ENCODE data around the gene CERK.

DNA sequence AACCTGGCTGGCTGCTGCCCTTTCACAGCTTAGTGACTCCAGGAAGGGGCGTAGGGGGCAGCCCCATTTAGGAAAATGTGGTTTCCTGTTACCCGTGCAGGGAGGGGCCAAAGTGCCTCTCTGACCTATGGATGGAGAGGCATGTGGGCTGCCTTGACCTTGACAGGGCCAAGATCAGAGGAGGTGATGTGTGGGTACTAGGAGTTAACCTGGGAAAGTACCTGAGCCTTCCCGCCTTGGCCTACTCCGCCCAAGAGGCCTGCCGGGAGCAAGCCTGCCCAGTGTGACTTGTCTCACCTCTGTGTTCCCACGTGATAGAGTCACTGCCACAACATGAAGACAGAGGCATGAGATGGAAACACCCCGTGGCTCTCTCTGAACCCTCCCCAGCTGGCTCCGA is 84.5 kb downstream of the CERK start:
- TF ChIP-seq ZNF416 (tag by site-specific recombination; IDR thresholded peaks at IDR 0.05) (no peak), ZNF776 (tag by site-specific recombination; IDR thresholded peaks at IDR 0.05; ENCODE audit: borderline replicate concordance) (no peak), MYNN (tag by site-specific recombination; IDR thresholded peaks at IDR 0.05; ENCODE audit: borderline replicate concordance) (no peak), HOXA7 (CRISPR knock-in tag; IDR thresholded peaks at IDR 0.05; ENCODE audit: borderline replicate concordance) (no peak), ZBTB21 (tag by site-specific recombination; IDR thresholded peaks at IDR 0.05) (no peak), ZNF626 (tag by site-specific recombination; IDR thresholded peaks at IDR 0.05) (no peak), ZNF558 (tag by site-specific recombination; IDR thresholded peaks at IDR 0.05) (no peak), ZNF394 (tag by site-specific recombination; IDR thresholded peaks at IDR 0.05; ENCODE audit: borderline replicate concordance) (no peak)
- TF ChIP-seq, protein P1, sequence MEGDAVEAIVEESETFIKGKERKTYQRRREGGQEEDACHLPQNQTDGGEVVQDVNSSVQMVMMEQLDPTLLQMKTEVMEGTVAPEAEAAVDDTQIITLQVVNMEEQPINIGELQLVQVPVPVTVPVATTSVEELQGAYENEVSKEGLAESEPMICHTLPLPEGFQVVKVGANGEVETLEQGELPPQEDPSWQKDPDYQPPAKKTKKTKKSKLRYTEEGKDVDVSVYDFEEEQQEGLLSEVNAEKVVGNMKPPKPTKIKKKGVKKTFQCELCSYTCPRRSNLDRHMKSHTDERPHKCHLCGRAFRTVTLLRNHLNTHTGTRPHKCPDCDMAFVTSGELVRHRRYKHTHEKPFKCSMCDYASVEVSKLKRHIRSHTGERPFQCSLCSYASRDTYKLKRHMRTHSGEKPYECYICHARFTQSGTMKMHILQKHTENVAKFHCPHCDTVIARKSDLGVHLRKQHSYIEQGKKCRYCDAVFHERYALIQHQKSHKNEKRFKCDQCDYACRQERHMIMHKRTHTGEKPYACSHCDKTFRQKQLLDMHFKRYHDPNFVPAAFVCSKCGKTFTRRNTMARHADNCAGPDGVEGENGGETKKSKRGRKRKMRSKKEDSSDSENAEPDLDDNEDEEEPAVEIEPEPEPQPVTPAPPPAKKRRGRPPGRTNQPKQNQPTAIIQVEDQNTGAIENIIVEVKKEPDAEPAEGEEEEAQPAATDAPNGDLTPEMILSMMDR (tag by site-specific recombination; IDR thresholded peaks at IDR 0.05), result no peak
- TF ChIP-seq, protein P2, sequence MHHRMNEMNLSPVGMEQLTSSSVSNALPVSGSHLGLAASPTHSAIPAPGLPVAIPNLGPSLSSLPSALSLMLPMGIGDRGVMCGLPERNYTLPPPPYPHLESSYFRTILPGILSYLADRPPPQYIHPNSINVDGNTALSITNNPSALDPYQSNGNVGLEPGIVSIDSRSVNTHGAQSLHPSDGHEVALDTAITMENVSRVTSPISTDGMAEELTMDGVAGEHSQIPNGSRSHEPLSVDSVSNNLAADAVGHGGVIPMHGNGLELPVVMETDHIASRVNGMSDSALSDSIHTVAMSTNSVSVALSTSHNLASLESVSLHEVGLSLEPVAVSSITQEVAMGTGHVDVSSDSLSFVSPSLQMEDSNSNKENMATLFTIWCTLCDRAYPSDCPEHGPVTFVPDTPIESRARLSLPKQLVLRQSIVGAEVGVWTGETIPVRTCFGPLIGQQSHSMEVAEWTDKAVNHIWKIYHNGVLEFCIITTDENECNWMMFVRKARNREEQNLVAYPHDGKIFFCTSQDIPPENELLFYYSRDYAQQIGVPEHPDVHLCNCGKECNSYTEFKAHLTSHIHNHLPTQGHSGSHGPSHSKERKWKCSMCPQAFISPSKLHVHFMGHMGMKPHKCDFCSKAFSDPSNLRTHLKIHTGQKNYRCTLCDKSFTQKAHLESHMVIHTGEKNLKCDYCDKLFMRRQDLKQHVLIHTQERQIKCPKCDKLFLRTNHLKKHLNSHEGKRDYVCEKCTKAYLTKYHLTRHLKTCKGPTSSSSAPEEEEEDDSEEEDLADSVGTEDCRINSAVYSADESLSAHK (tag by site-specific recombination; IDR thresholded peaks at IDR 0.05), result no peak
- TF ChIP-seq, protein P3, sequence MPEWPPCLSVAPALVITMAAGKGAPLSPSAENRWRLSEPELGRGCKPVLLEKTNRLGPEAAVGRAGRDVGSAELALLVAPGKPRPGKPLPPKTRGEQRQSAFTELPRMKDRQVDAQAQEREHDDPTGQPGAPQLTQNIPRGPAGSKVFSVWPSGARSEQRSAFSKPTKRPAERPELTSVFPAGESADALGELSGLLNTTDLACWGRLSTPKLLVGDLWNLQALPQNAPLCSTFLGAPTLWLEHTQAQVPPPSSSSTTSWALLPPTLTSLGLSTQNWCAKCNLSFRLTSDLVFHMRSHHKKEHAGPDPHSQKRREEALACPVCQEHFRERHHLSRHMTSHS (tag by site-specific recombination; IDR thresholded peaks at IDR 0.05), result no peak

All from HEK293 (cell line).